Measurements from ENCODE around the gene KIF26A. TPM values are rescaled to one million over a fixed set of nuclear protein-coding genes. Genes with fewer than 3 reads are reported as not detected.

Gene KIF26A
- total RNA-seq (2014; rRNA removed; shearing (Covaris generic)) = not detected in 2 replicates

- DNase-seq (ENCODE audit: low read depth) = no peak
Measured at GRCh38 chr14:104138098-104138717, at the start of gene KIF26A. TSS of gene KIF26A (plus strand) at chr14:104138587. CDS start at chr14:104138723, 136 bp downstream.

- no peak for DNase-seq (ENCODE audit: low read depth)
Measured at GRCh38 chr14:104090071-104090748, 48.2 kb upstream of the KIF26A start.

- no peak for DNase-seq (ENCODE audit: low read depth)
Measured at GRCh38 chr14:104091061-104091926, 47.1 kb upstream of the KIF26A start.

GRCh38 chr14:104091927-104092771, 46.2 kb upstream of the KIF26A start:
- DNase-seq (ENCODE audit: low read depth) = no peak

- no peak for DNase-seq (ENCODE audit: low read depth)
Measured at GRCh38 chr14:104092931-104093365, 45.4 kb upstream of the KIF26A start.

GRCh38 chr14:104093366-104094055, 44.9 kb upstream of the KIF26A start:
- DNase-seq (ENCODE audit: low read depth) = no peak

- no peak for DNase-seq (ENCODE audit: low read depth)
Measured at GRCh38 chr14:104094056-104094708, 44.2 kb upstream of the KIF26A start.

GRCh38 chr14:104094709-104095425, 43.5 kb upstream of the KIF26A start:
- DNase-seq (ENCODE audit: low read depth) = peak; percentile 10

GRCh38 chr14:104095426-104096310, 42.7 kb upstream of the KIF26A start:
- no peak for DNase-seq (ENCODE audit: low read depth)

DNA sequence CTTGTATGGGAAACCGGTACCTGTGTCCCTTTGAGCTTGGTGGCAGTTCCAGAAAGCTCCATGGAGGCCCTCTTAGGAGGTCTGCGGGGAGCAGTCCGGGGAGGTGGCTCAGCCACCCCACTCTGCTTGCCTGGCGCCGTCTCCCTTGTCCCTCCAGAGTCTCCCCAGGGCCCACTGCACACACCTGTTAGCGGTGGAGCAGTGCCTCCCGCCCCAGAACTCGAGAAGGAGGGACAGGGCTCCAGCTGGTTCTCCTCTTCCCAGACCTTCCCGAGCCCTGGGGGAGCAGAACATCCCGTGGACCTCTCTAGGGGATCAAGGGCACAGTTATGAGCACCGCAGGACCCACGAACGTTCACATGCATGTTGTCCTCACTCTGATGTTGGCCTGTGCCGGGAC, 42.1 kb upstream of the KIF26A start:
- DNase-seq (ENCODE audit: low read depth) = no peak

DNA sequence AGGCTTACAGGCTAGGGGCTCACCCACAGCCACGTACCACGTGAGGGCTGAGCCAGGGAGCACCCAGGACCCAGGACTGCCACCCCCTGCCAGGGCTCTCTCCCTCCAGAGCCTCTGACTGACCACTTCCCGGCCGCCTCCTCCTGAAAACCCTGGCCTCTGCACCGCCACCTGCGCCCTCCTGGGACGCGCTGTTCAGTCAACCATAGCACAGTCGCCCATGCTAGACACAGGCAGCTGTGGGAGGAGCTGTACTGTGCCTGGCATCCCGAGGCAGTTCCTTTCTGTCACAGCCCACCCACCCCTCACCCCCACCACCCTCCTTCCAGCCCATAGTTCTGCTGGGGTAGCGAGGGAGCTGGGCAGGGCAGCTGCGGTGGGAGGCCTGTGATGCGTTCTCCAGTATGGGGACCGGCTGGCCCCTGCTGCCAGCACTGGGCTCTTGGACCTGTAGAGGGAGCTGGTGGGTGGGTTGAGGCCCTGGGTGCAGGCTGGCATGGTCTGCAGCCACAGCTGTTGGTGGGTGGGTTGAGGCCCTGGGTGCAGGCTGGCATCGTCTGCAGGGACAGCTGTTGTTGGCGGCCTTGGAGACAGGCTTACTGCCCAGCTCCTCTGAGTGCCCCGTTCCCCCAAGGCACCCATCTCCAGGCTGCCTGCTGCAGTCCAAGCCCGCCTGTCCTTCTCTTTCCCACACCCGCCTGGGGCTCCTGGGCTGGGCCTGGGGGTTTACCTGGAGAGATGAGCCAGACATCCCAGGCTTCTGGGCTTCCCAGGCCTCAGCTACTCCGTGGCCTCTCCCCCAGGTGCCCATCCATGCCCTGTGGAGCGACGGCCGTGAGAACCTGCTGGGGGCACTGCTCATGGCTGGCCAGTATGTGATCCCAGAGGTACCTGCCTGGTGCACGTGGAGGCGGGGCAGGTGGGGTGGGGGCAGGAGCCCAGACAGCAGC, 41.4 kb upstream of the KIF26A start:
- DNase-seq (ENCODE audit: low read depth) = no peak

GRCh38 chr14:104098272-104099095, 39.9 kb upstream of the KIF26A start:
- no peak for DNase-seq (ENCODE audit: low read depth)

GRCh38 chr14:104099096-104100041, 39.0 kb upstream of the KIF26A start:
- no peak for DNase-seq (ENCODE audit: low read depth)

DNA sequence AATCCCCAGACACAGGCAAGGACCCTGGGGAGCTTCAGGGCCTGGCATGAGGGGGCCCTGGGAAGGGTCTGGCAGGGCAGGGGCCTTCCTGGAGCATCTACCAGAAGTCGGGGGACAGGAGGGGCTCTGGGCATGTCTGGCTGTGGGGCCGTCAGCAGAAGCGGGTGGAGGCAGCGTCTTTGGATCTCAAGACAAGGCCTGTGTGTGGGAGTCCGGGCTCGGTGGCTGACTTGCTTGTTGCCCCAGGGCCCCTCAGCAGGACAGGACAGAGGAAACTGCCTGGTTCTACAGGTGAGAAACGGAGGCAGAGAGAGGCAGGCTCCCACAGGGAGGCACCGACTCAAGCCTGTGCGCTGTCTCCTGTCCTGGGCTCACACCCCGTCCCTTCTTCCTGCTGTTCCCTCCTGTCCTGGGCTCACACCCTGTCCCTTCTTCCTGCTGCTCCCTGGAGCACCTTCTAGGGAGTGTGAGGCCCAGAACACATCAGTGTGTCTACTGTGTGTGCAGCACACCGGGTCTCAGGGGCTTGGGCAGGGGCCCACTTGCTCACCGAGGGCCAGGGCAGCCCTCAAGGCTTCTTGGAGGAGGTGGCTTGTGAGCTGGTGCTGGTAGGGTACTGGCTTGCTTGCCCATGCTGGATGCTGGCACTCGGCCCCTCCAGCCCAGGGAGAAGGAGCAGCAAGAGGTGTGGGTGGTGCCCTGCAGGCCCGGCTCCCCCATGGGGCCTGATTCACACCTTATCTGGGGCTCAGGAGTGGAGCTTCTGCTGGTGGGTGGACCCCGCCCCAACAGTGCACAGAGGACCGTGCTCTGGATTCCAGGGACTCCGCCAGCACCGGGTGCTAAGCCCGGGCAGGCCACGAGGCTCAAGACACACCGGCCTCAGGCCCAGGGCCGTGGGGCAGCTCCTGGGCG, 38.0 kb upstream of the KIF26A start:
- no peak for DNase-seq (ENCODE audit: low read depth)

Data from M059J (cell line).